22Rv1 (cell line): ENCODE results near the gene RPL18A.

Source experiments
- H3K27ac ChIP-seq: fragments of 450-650 bp; 2 replicates; pipeline ENCODE4 v1.5.1; 2017
- ZFX ChIP-seq: fragments of 450-650 bp; IDR thresholded peaks from 2 replicates; pipeline ENCODE4 v1.6.1; 2017; ENCODE audit warnings: antibody characterized with exemption, borderline replicate concordance
- TF ChIP-seq, protein P1 (sequence below): fragments of 450-650 bp; IDR thresholded peaks from 2 replicates; pipeline ENCODE4 v1.5.1; 2017; ENCODE audit warnings: mild to moderate bottlenecking

RPL18A gene

DNA sequence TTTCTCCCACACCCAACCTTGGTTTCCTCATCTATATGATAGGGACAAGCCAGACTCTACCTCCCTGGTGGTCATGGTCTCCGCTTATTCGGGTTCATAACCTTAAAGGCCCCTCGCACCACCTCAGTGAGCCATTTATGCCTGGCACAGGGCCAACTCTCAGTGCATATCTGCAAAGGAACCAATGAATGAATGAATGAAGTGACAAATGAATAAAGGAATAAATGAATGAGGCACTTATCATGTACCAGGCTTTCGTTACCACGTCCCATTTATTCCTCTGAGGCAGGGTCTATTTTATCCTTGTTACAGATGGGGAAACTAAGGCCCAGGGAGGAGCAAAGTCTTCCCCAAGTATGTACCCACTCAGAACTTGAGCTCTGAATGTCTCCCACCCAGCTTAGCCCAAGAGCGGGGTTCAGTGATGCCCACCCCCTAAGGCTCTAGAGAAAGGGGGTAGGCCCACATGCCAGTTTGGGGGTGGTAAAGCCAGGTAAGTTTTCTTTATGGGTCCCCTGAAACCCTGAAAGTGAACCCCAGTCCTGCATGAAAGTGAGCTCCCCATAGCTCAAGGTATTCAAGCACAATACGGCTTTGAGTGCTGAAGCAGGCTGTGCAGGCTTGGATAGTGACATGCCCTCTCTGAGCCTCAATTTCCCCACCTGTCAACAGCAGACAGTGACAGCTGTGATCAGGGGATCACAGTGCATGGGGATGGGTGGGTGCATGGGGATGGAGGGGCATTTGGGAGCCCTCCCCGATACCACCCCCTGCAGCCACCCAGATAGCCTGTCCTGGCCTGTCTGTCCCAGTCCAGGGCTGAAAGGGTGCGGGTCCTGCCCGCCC lies 11.5 kb downstream of the RPL18A start:
- H3K27ac ChIP-seq, result no peak overlapping the region
- TF ChIP-seq, protein P1, sequence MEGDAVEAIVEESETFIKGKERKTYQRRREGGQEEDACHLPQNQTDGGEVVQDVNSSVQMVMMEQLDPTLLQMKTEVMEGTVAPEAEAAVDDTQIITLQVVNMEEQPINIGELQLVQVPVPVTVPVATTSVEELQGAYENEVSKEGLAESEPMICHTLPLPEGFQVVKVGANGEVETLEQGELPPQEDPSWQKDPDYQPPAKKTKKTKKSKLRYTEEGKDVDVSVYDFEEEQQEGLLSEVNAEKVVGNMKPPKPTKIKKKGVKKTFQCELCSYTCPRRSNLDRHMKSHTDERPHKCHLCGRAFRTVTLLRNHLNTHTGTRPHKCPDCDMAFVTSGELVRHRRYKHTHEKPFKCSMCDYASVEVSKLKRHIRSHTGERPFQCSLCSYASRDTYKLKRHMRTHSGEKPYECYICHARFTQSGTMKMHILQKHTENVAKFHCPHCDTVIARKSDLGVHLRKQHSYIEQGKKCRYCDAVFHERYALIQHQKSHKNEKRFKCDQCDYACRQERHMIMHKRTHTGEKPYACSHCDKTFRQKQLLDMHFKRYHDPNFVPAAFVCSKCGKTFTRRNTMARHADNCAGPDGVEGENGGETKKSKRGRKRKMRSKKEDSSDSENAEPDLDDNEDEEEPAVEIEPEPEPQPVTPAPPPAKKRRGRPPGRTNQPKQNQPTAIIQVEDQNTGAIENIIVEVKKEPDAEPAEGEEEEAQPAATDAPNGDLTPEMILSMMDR, result no peak
- no peak for TF ChIP-seq ZFX

DNA sequence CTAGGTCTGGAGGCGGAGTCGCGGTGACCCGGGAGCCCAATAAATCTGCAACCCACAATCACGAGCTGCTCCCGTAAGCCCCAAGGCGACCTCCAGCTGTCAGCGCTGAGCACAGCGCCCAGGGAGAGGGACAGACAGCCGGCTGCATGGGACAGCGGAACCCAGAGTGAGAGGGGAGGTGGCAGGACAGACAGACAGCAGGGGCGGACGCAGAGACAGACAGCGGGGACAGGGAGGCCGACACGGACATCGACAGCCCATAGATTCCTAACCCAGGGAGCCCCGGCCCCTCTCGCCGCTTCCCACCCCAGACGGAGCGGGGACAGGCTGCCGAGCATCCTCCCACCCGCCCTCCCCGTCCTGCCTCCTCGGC lies 12.2 kb downstream of the RPL18A start, which contains the start of gene SLC5A5:
Gene SLC5A5, plus strand, starts transcription at position 68 of the 373 bp plus-strand sequence. CDS start 375 bp downstream, outside the sequence.
- TF ChIP-seq, protein P1, result no peak
- TF ChIP-seq ZFX, result no peak
- no peak within 1 kb of the TSS for H3K27ac ChIP-seq

DNA sequence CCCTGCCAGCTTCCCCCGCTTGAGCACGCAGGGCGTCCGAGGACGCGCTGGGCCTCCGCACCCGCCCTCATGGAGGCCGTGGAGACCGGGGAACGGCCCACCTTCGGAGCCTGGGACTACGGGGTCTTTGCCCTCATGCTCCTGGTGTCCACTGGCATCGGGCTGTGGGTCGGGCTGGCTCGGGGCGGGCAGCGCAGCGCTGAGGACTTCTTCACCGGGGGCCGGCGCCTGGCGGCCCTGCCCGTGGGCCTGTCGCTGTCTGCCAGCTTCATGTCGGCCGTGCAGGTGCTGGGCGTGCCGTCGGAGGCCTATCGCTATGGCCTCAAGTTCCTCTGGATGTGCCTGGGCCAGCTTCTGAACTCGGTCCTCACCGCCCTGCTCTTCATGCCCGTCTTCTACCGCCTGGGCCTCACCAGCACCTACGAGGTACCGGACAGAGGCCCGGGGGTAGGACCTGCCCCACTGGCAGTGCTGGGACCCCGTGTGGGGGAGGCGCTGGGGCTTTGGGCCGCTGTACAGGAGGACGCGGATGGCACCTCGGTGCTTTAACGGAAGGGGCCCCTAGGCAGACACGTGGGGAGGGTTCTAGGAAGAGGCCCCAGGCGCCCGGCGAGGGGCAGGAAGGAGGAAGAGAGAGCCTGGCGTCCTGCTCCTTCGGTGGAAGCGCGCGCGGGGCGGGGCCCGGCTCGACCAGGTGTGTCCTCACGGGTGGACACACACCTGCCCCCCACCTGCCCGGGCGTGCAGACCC lies 12.7 kb downstream of the RPL18A start:
- H3K27ac ChIP-seq, result no peak overlapping the region
- TF ChIP-seq ZFX, result no peak
- TF ChIP-seq, protein P1, result no peak

DNA sequence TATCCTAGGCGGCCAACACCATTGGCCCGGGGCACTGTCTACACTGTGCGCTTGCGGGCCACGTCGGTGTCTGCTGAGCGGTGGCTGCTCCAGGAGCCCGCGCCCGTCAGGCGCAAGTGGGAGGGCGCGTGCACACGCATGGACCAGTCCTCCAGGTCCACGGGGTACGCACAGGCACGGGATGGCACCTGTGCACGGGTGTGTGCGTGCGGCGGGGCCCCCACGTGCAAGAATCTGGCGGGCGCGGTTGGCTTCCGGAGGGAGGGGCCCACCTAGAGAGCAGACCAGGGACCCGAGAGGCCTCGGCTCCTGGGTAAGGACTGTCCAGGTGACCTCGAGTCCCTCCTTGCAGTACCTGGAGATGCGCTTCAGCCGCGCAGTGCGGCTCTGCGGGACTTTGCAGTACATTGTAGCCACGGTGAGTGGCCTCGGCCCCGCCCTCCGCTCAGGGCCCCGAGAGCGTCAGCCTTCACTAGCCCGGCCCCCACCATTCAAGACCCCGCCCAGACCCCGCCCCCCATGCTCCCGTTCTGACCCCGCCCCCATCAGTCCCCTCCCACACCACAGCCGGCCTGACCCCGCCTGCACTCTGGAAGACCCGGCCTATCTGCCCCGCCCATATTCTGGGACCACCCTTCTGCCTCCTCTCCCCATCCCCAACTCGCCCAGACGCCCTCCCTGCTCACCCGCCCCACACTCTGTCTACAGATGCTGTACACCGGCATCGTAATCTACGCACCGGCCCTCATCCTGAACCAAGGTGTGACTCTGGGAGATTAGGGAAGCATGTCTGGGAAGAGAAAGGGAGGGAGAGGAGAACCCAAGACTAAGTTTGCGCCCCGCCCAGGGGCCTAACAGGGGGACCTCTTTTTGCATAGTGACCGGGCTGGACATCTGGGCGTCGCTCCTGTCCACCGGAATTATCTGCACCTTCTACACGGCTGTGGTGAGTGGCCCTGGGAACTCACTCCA lies 14.4 kb downstream of the RPL18A start:
- no peak overlapping the region for H3K27ac ChIP-seq
- TF ChIP-seq, protein P1, result no peak
- TF ChIP-seq ZFX, result no peak

DNA sequence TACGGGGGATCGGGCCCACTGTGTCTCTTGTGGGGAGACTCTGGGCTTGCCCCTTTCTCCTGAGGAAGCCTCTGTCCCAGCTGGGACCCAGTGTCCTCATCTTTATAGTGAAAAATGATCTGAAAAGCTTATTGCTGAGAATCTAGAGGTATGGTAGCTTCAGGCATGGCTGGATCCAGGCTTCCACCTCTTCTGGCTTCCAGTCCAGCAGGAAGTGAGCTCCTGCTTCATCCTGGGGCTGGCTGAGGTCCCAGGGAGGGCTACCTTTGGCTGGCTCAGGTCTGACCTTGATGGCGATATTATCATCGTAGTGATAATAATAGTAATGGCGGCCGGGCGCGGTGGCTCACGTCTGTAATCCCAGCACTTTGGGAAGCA lies 15.0 kb downstream of the RPL18A start:
- TF ChIP-seq, protein P1, result no peak
- TF ChIP-seq ZFX, result no peak
- no peak overlapping the region for H3K27ac ChIP-seq

DNA sequence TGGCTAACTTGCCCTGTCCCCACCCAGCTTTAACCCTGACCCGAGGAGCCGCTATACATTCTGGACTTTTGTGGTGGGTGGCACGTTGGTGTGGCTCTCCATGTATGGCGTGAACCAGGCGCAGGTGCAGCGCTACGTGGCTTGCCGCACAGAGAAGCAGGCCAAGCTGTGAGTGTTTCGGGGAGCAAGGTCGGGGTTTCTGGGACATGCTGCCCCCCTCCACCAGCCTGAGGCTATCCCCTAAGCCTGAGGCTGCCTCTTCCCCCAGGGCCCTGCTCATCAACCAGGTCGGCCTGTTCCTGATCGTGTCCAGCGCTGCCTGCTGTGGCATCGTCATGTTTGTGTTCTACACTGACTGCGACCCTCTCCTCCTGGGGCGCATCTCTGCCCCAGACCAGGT lies 18.0 kb downstream of the RPL18A start:
- H3K27ac ChIP-seq, result no peak overlapping the region
- TF ChIP-seq, protein P1, result no peak
- no peak for TF ChIP-seq ZFX
